Limb (tissue), 2 donors: ENCODE measurements around the gene CASP12.

ENCODE experiments used
- DNase-seq, 2 donors: peaks; one replicate each; pipeline ENCODE4 v3.0.0-alpha.2; 2016; ENCODE audit errors: extremely low spot score in 2 of 2

Gene CASP12

DNA sequence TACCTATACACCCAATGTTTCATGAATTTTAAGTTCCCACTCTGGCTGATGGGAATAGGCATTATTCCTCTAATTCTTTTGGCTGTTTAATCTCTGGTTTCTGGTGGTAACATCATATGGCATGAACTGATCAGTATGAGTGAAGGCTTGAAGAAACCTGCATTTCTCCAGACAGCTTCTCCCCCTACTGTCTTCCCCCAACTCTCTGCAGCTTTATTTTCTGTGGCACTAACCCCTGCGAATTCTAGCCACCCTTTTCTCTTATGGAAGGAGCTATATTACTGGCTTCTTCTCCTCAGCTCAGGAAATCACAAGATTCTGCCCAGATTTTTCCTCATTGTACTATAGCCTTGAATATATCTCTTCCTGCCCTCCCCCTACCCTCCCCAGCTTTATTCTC is 57.1 kb downstream of the CASP12 start:
- DNase-seq = no peak

GRCh38 chr11:104837969-104838639 is 60.2 kb downstream of the CASP12 start:
- no peak for DNase-seq

GRCh38 chr11:104836691-104837090 is 61.6 kb downstream of the CASP12 start:
- no peak for DNase-seq
